Spleen (tissue), 13 donors: Measurements from ENCODE around the gene MRPL17. TPM values are rescaled to one million over a fixed set of nuclear protein-coding genes. Genes with fewer than 3 reads are reported as not detected.

ENCODE experiments used
- DNase-seq: peaks from one replicate; pipeline ENCODE4 v3.0.0-alpha.2; 2020
- H3K27ac ChIP-seq, 8 donors: fragments of 200-600 bp; sonication (generic) in 7 of 8; 1 replicate in 4 of 8; 2 replicates in 4 of 8; pipeline versions ENCODE4 v1.5.0 to v1.8.0; 2016 to 2021; ENCODE audit warnings: inconsistent platforms in 4 of 8, mild to moderate bottlenecking in 4 of 8, moderate library complexity in 1 of 8
- H3K27me3 ChIP-seq, 7 donors: fragments of 200-600 bp; sonication (generic) in 6 of 7; replicated peaks in 1 of 7; 1 replicate in 4 of 7; 2 replicates in 3 of 7; pipeline versions ENCODE4 v1.5.0 to v1.8.0; 2016 to 2021; ENCODE audit warnings: inconsistent platforms in 3 of 7, mild to moderate bottlenecking in 1 of 7
- H3K36me3 ChIP-seq, 6 donors: fragments of 200-600 bp; sonication (generic) in 5 of 6; 1 replicate in 4 of 6; 2 replicates in 2 of 6; pipeline versions ENCODE4 v1.5.0 to v1.8.0; 2016 to 2021; ENCODE audit warnings: inconsistent platforms in 2 of 6
- H3K4me1 ChIP-seq, 6 donors: fragments of 200-600 bp; sonication (generic) in 5 of 6; 1 replicate in 3 of 6; 2 replicates in 3 of 6; pipeline versions ENCODE4 v1.5.0 to v1.8.0; 2016 to 2021; ENCODE audit warnings: inconsistent platforms in 3 of 6
- H3K4me3 ChIP-seq, 8 donors: fragments of 200-600 bp; sonication (generic) in 7 of 8; 1 replicate in 4 of 8; 2 replicates in 4 of 8; pipeline versions ENCODE4 v1.5.0 to v1.8.0; 2016 to 2021; ENCODE audit warnings: inconsistent platforms in 4 of 8, mild to moderate bottlenecking in 4 of 8, moderate library complexity in 2 of 8
- H3K9me3 ChIP-seq, 8 donors: fragments of 200-600 bp; sonication (generic) in 7 of 8; 1 replicate in 4 of 8; 2 replicates in 4 of 8; pipeline versions ENCODE4 v1.5.0 to v1.8.0; 2016 to 2021; ENCODE audit warnings: inconsistent platforms in 4 of 8
- CTCF ChIP-seq, 11 experiments: fragments of 200-600 bp in 7 of 11; fragments of 450-650 bp in 4 of 11; sonication (generic) in 4 of 11; IDR thresholded peaks in 8 of 11; conservative IDR thresholded peaks in 3 of 11; 1 replicate in 7 of 11; 2 replicates in 4 of 11; pipeline versions ENCODE4 v1.4.0 to v1.8.0; 2016 to 2021; ENCODE audit warnings: antibody characterized with exemption in 11 of 11, inconsistent platforms in 4 of 11, mild to moderate bottlenecking in 1 of 11
- POLR2A ChIP-seq, 3 donors: fragments of 450-650 bp; IDR thresholded peaks; one replicate each; pipeline ENCODE4 v1.5.1; 2017; ENCODE audit warnings: antibody characterized with exemption in 3 of 3, mild to moderate bottlenecking in 1 of 3
- POLR2AphosphoS5 ChIP-seq, 3 donors: sonication (generic); formaldehyde crosslinking; IDR thresholded peaks; one replicate each; pipeline ENCODE4 v1.5.1; 2017; ENCODE audit warnings: antibody characterized with exemption in 3 of 3
- WGBS, 5 donors: extraction: QIAGEN DNeasy Blood & Tissue Kit in 3 of 5; methylation state at CpG; one replicate each; pipeline versions ENCODE4 v1.1.5 to v1.1.7; 2013 to 2018; 5-methylcytosine and 5-hydroxymethylcytosine counted together
- intact Hi-C: fragments of 100-400 bp; cut with DNase I; formaldehyde crosslinking; loops from one replicate; pipeline ENCODE4 v1.15.0; 2023; ENCODE audit warnings: low total_unique reads
- long read RNA-seq, 2 donors: transcript quantifications; one replicate each; lab custom pipeline, GENCODE V29; 2026
- polyA plus RNA-seq, 3 donors: library from polyadenylated mRNA; stranded (reverse); fragments of 200-250 nt; gene quantifications; one replicate each; pipeline ENCODE4 v1.2.1, GENCODE V29; 2013
- total RNA-seq, 7 donors: library from RNA; depleted of rRNA in 3 of 7; stranded (reverse); fragments of >200 nt in 3 of 7; fragmentation: NEBNext Ultra II Directional in 4 of 7; extraction: Animal tissue kit (Norgen Biotek cat#: 25700) in 4 of 7; gene quantifications; one replicate each; pipeline versions ENCODE4 v1.1.0 to v1.2.1, GENCODE V29; 2016 to 2021
- donor health status: healthy with polysubstance abuse.
- donor health status: DM: no; HTN: no; CAD: no; lungs with moderate emphysema.
- donor health status: DM: no; HTN: no; CAD: no.
- donor health status: Bipolar disorder and iron deficiency.
- donor health status: healthy.
- donor health status: DM: no; HTN: no; CAD: no.
- donor health status: DM: yes; HTN: yes; CAD: no.

MRPL17 gene
- total RNA-seq (10 to 100 TPM; 31.1 to 74.7 (median 41.1) TPM), polyA plus RNA-seq (10 to 100 TPM; 41.7 to 70.2 (median 52.9) TPM)
- long read RNA-seq, donor 1, transcript MRPL17-202 (2 exons, 1,002 nt) = minor isoform, 12 of 51 reads
- long read RNA-seq, donor 1, transcript MRPL17-201 (3 exons, 1,969 nt) = major isoform, 39 of 51 reads
- long read RNA-seq, donor 1, partial matches to known transcripts = 0 of 51 reads
- long read RNA-seq, donor 1, other reads (novel, unspliced or antisense) = 0 of 51 reads
- long read RNA-seq, donor 2, transcript MRPL17-202 (2 exons, 1,002 nt) = minor isoform, 15 of 39 reads
- long read RNA-seq, donor 2, transcript MRPL17-201 (3 exons, 1,969 nt) = major isoform, 24 of 39 reads
- long read RNA-seq, donor 2, partial matches to known transcripts = 0 of 39 reads
- long read RNA-seq, donor 2, other reads (novel, unspliced or antisense) = 0 of 39 reads

GRCh38 chr11:6682936-6683861 is at the start of gene MRPL17:
MRPL17 (minus strand) TSS chr11:6683340; CDS start chr11:6683296, 44 bp downstream.
- Histone ChIP-seq H3K9me3 (no peaks in the 10 kb centered on the region), H3K27me3 (no peaks in the 10 kb centered on the region), H3K36me3 (peaks cover 0 to 30% (median 13%) of the 10 kb centered on the region in 6 donors), H3K27ac (peak within 1 kb of the TSS; percentile 90 to 96 (median 92)), H3K4me1 (peaks cover 11 to 38% (median 24%) of the 10 kb centered on the region in 6 donors), H3K4me3 (peak within 1 kb of the TSS; percentile 81 to 100 (median 96))
- intact Hi-C loops = loop anchor here (5.0 kb wide), 1 partner anchor 81 kb away; the partner anchor contains the start of genes ILK and RRP8
- peak in 2 of 3 donors; percentile 17 to 61 for TF ChIP-seq POLR2A (IDR thresholded peaks at IDR 0.05)
- TF ChIP-seq CTCF (IDR thresholded peaks at IDR 0.05 in 8 of 11, conservative IDR thresholded peaks at IDR 0.05 in 3 of 11) = peak; percentile 70 to 97 (median 93)
- peak; percentile 95 to 97 (median 96) for TF ChIP-seq POLR2AphosphoS5 (IDR thresholded peaks at IDR 0.05)
- WGBS, 5 donors = 0 to 1% (median 0%) methylated on average over 67 to 70 of the region's 70 CpGs
- peak; percentile 99 for DNase-seq

- Histone ChIP-seq H3K36me3 (peaks cover 0 to 70% (median 9%) of the 10 kb centered on the region in 6 donors), H3K4me1 (peaks cover 0 to 52% (median 32%) of the 10 kb centered on the region in 6 donors), H3K27me3 (no peaks in the 10 kb centered on the region), H3K4me3 (peak overlapping the region in 1 of 8 donors; percentile 2), H3K27ac (peak overlapping the region in 7 of 8 donors; percentile 41 to 75 (median 58)), H3K9me3 (peaks cover 0 to 46% (median 13%) of the 10 kb centered on the region in 8 donors)
- DNase-seq = no peak
- intact Hi-C loops = no loop called here
- TF ChIP-seq POLR2AphosphoS5 (IDR thresholded peaks at IDR 0.05) (peak in 1 of 3 donors; percentile 24), CTCF (IDR thresholded peaks at IDR 0.05 in 8 of 11, conservative IDR thresholded peaks at IDR 0.05 in 3 of 11) (no peak)
- WGBS, 5 donors = 41 to 67% (median 58%) methylated on average over 6 of the region's 6 CpGs
Observed at GRCh38 chr11:6727971-6728760, 45.0 kb upstream of the MRPL17 start.

GRCh38 chr11:6725386-6725896 is 42.3 kb upstream of the MRPL17 start:
- intact Hi-C loops = no loop called here
- Histone ChIP-seq H3K27me3 (no peaks in the 10 kb centered on the region), H3K4me1 (peaks cover 8 to 75% (median 48%) of the 10 kb centered on the region in 6 donors), H3K4me3 (no peak overlapping the region), H3K9me3 (peaks cover 0 to 53% (median 15%) of the 10 kb centered on the region in 8 donors), H3K27ac (no peak overlapping the region), H3K36me3 (peaks cover 0 to 86% (median 20%) of the 10 kb centered on the region in 6 donors)
- DNase-seq = no peak
- WGBS, 5 donors = 79 to 88% (median 85%) methylated on average over 2 of the region's 2 CpGs
- TF ChIP-seq POLR2A (IDR thresholded peaks at IDR 0.05) (no peak), CTCF (IDR thresholded peaks at IDR 0.05 in 8 of 11, conservative IDR thresholded peaks at IDR 0.05 in 3 of 11) (no peak), POLR2AphosphoS5 (IDR thresholded peaks at IDR 0.05) (no peak)
